NCI-H2107 treated with DMSO at 0.1 percent for 48 hours (cell line): ENCODE data around the gene ENPP3.
"Not testable (repeated sequence)": the region's sequence is repeated elsewhere in the genome, so short reads cannot be mapped to it uniquely, and the experiment has no call there.

Source experiments
- DNase-seq: peaks from one replicate; lab custom pipeline; 2025; ENCODE audit not compliant: unreplicated experiment; lab: John Stamatoyannopoulos, UW

Gene ENPP3

GRCh38 chr6:131683479-131683878, 46.4 kb downstream of the ENPP3 start:
- DNase-seq: no peak

DNA sequence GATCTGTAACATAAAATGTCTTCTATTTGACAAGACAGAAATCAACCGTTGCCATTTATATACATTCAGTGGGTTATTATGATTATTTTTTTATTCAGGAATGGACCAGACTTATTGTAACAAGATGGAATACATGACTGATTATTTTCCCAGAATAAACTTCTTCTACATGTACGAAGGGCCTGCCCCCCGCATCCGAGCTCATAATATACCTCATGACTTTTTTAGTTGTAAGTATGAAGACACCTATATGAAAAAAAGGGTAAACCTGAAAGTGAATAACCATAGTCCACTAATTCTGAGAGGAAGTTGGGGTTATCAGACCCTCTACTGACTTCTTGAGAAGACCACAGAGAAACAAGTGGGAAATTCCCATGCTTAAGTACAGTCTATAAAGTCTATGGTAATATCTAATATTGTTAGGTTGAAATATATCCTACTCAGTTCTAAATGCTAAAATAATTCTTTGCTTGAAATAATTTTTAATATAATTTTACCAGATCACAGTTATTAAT, 48.2 kb downstream of the ENPP3 start:
- no peak for DNase-seq

- DNase-seq: no peak
Measured at GRCh38 chr6:131687022-131687421, 49.9 kb downstream of the ENPP3 start.

GRCh38 chr6:131688286-131688685, 51.2 kb downstream of the ENPP3 start:
- DNase-seq: no peak

- no peak for DNase-seq
Measured at GRCh38 chr6:131692031-131692430, 54.9 kb downstream of the ENPP3 start.

DNA sequence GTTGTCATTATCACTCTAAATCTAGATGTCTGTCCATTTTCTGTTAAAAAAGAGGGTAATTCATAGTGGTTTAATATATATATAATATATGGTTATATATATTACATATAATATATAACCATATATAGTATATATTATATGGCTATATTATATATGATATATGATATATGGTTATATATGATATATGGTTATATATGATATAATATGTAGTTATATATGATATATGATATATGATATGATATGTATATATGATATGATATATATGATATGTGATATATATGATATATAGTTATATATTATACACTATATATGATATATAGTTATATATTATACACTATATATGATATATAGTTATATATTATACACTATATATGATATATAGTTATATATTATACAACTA, 55.5 kb downstream of the ENPP3 start:
- DNase-seq: no peak

DNA sequence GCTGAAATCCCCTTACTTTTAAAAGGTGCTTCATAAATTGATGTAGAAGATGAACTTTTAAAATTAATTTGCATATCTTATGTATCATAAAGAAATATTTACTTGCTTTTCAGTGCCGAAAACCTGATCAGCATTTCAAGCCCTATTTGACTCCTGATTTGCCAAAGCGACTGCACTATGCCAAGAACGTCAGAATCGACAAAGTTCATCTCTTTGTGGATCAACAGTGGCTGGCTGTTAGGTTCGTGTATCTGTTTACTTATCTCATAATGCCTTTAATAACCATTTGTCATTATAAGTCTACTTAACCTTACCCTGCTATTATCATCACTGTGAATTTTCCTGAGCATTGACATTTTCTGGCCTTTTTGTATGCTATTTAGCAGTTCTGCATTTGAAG, 56.3 kb downstream of the ENPP3 start:
- no peak for DNase-seq

DNA sequence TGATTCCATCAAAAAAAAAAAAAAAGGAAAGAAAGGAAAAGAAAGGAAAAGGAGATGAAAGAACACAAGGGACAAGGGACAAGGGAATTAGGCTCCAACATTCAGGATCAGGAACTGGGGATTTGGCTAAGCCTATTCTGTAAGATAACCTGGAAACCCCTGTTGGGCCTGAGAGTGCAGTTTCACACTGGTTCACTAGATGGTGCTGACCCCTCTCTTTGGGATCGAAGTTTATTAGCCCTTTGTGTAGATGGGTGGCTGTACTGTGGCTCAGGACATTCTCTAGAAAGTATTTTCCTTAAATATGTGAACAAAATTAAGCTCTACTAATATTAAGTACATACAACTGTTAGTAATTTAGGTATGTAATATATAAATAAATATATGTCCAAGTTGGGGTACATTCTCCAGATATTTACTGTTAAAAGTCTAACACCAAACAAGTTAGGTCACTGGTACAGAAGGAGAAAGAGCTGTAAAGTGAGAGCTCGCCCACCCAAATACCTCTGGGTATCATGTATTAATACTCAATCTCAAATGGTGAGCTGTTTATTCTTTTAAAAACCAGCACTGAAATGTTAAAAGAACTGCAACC, 57.8 kb downstream of the ENPP3 start:
- peak; percentile 10 for DNase-seq

DNA sequence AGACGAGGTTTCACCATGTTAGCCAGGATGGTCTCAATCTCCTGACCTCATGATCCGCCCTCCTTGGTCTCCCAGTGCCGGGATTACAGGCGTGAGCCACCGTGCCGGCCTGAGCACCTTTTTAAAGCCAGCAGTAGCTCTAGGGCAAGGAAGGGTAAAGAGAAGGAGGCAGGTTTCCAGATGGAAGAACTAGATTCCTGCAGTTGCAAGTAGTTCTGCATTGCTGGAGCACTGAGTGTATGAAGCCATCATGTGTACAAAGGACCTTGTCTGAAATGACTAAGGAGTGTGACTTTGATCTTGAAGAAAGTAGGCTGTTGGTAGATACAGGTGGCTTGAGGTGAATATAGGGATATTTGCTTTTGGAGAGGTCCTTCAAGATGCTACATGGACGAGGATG, 59.9 kb downstream of the ENPP3 start:
- DNase-seq: no peak

DNA sequence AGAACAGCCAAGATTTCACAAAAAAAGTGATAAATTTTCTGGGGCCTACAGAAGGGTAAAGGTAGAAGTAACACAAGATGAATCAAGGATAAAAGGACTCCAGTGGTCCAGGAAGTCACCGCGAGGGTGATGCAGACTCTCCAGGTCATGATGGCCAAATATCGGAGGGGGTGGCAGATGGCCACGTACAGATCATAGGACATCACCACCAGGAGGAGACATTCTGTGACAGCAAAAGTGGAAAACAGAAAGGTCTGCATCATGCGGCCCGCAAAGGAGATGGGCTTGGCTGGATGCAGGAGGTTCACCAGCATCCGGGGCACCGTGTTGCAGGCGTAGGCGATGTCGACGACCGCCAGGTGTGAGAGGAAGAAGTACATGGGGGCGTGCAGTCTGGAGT, 63.7 kb downstream of the ENPP3 start:
- not testable (repeated sequence) for DNase-seq

GRCh38 chr6:131703905-131704304, 66.8 kb downstream of the ENPP3 start:
- DNase-seq: not testable (repeated sequence)

DNA sequence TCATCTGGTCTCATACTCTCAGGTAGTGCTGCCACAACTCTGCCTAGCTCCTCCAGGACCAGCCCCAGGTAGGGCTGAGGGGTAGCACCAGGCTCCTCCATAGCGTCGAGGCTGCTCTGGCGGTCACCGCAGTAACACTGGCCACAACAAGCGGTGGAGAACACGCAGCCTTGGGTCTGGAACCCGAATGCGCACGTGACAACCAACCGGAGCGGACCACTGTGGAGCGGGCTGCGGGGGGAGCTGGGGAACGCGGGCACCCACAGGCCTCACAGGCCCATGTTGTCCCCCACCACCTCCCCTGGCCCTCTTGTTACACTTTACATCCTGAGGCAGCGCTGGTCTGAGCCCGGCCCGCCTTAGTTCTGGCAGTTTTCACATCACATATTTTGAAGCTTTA, 73.8 kb downstream of the ENPP3 start, which contains the start of gene CTAGE9:
Gene CTAGE9, minus strand, starts transcription at position 101 of the 400 bp plus-strand sequence. Its CDS starts 0 bp downstream, at position 101.
- not testable (repeated sequence) for DNase-seq

DNA sequence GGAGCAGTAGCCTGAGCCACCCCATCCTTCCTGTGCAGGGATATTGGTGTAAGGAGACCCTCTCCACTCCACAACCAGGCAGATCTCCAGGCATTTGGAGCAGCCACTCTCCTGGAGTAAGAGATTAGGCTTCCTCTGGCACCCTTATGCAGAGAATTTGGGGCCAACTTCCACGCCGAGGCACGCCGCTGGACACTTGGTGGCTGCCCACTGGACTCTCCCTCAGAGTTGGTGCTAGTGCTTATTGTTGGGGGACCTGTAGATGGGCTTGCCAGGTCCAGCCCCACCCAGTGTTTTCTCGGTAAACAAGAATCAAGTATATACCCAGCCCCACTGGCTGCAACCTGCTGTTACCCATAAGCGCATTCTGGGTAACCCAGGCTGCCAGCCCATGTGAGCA, 78.5 kb downstream of the ENPP3 start:
- DNase-seq: not testable (repeated sequence)

DNA sequence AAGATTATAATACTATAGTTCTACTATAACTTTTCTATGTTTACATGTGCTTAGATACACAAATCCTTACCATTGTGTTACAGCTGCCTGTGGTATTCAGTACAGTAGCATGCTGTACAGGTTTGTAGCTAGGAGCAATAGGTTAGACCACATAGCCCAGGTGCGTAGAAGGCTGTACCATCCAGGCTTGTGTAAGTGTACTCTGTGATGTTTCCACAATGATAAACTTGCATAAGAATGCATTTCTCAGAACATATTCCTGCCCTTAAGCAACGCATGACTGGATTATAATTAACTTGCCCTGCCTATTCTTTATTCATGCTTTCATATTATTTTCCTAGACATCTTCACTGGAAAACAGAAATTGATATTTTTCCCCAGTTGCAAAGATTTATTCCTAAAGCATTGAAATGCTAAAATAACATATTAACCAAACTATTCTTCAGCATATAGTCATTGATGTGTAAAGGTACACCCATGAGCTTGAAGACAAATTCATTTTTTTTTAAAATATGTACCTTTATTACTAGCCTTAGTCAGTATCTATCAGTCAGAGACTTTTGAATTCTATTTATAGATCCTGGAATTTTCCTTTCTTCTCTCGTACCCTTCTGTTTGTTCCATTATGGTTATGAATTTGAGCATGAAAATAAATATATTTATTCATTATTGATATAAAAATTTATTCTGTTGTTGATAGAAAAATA, 80.9 kb downstream of the ENPP3 start:
- DNase-seq: no peak

- no peak for DNase-seq
Measured at GRCh38 chr6:131721161-131721560, 84.1 kb downstream of the ENPP3 start.

DNA sequence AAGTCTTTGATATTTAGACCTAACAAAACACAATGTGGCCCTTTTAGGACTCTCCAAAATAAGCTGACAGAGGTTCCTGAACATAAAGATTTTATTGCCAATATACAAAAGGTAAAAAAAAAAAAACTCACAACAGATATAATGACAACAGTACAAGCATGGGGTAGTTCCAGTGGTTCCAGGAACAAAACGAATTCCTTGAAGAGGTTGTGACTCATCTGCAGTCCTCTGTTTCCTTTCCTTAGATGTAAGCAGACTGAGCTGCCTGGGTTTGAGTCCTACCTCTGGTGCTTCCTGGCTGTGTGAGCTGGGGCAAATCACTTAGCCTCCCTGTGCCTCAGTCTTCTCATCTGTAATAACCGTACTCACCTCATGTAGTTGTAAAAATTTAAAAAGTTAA, 87.0 kb downstream of the ENPP3 start:
- DNase-seq: no peak

DNA sequence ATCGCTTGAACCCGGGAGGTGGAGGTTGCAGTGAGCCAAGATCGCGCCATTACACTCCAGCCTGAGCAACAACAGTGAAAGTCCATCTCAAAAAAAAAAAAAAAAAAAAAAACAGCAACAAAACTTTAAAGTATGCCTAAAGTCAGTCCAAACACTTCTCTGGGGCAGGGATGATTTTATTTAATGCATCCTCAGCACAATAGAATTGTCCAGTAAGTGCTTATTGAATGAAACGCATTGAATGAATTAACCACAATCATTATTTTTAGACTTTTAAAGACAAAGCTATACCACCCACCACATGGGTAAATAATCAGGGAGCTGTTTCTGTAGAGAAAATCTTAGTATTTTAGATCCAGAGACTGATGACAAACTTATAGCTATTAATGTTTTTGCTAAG, 90.4 kb downstream of the ENPP3 start:
- DNase-seq: no peak

DNA sequence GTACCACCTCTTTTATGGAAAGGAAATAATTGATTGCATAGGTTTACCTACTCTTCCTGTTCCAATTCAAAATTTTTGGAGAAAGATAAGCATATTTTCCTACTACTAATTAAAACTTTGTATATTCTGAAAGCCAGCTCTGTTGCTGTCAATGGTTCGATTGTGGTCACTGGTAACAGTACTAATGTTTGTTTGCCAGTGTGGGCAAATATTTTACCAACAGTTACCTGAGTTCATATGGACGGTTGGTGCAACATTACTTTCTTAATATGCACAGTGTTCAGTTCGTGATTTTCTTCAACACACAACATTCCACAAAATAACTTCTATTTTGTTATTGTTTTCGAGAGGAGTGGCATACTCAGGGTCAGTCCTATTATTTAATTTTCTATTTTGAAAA, 90.8 kb downstream of the ENPP3 start:
- no peak for DNase-seq

DNA sequence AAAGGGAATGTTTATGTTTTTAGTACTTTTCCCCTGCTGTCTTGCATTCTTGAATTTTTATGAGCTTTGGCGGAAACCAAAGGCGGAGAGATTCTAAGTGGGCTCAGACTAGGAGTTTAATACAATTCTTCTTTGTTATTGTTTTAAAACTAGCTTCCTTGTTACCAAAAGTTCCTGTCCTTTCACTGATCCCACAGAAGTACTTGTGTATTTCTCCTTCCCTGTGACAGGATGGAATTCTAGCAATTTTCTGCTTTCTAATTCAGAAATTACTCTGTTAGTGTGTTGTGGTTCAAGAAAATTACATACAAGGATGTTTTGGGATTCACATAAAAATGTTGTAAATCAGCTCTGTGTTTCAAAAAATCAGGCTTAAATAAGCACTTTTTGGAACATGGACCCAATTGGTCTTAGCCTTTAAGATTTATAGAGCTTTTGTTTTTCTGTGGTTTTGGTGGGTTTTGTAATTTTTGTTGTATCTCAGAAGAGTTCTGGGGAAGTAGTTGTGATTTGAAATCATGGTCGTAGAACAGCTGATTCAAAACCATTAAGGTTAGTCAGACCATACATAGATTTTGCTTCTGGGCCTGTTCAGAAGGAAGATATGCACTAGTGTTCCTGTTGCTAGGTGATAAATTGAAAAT, 91.3 kb downstream of the ENPP3 start:
- no peak for DNase-seq

DNA sequence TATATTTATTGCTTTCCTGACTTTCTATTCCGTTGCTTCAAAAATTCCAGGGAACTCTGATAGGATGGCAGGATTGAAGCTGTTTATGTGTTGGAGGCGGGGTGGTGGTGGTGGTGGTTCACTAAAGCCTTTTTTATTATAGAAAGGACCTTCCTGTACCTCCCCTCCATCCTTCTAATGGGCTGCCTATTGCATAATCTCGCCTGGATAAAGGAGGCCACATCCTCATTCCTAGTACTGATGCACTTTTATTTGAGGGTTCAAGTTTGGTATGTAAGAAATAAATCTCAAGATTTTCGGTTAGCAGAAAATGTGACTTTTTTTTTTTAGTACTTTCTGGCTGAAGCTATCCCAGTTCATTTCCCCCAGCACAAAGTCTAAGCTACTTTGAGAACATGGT, 92.4 kb downstream of the ENPP3 start:
- DNase-seq: no peak

DNA sequence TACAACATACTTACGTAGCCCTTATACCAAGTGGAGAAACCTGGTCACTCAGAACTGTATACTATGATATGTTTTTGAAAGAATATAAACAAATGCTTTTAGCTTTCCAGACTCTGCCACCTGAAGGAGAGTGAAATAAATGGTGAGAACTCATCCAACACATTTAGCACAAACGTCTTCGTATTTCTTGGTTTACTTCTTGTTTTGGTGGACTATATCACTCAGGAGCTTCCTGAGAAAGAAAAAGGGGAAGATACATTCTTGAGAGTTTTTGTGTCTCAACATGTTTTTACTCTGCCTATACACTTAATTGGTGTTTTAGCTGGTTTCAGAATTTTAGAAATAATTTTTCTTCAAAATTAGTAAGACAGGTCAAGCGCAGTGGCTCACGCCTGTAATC, 93.2 kb downstream of the ENPP3 start:
- no peak for DNase-seq

DNA sequence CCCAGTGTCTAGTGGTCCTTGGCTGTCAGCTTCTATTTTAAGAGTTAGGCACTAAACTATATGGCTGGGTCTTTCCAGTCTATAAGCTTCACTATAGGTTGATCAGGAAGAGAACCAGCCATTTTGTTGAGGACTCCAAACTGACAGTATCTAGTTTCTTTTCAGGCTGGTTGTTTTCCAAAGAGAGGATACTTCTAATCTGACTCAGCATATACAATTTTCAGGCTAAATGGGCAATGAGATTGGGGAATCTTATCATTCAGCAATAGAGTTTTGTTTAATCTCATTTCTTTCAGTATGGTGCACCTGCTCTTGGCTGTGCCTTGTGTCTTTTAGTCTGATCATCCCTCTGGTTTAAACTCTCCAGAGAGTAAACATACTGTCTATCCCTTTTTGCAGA, 94.1 kb downstream of the ENPP3 start:
- DNase-seq: no peak
